Endothelial cell of umbilical vein (primary cell): ENCODE data around the gene ACSS2. TPM values are rescaled to one million over a fixed set of nuclear protein-coding genes. Genes with fewer than 3 reads are reported as not detected.

Experiments
- BruUV-seq: library from RNA; stranded (reverse); fragments of 400-500 nt; replicated peaks from 2 replicates; lab custom pipeline; 2021; lab: Mats Ljungman, UMichigan
- CTCF ChIA-PET: fragments of 300-600, 350-600 bp; sonication (Branson Sonifier 250); formaldehyde crosslinking; loops from one replicate; lab custom pipeline; 2021; ENCODE audit warnings: antibody characterized with exemption, inconsistent platforms; lab: Charles Lee
- POLR2A ChIA-PET: fragments of 300-600, 350-600 bp; sonication (Branson Sonifier 250); formaldehyde crosslinking; loops from one replicate; lab custom pipeline; 2021; ENCODE audit warnings: antibody characterized with exemption, inconsistent platforms; lab: Charles Lee
- DNase-seq: peaks from one replicate; pipeline ENCODE4 v3.0.0-alpha.2; 2011; ENCODE audit warnings: low read depth, low spot score
- FAIRE-seq: peaks from 2 replicates; lab custom pipeline; 2011; peaks lifted over from hg19 to GRCh38; lab: Jason Lieb, UNC
- H2AFZ ChIP-seq: 2 replicates; pipeline ENCODE4 v1.6.0; 2012; ENCODE audit warnings: low read depth, low read length, control low read depth, inconsistent platforms
- H3K27ac ChIP-seq: 2 replicates; pipeline ENCODE4 v1.5.1; 2011; ENCODE audit warnings: low read depth, mild to moderate bottlenecking, control low read depth, low read length, moderate library complexity; ENCODE audit not compliant: insufficient read depth
- H3K27me3 ChIP-seq, 2 experiments: 2 replicates each; pipeline versions ENCODE4 v1.6.0 to v1.6.1; 2011; ENCODE audit warnings: low read length in 2 of 2, mixed read lengths in 1 of 2; ENCODE audit not compliant: control insufficient read depth in 2 of 2, insufficient read depth in 2 of 2
- H3K36me3 ChIP-seq, 2 experiments: 2 replicates in 1 of 2; 3 replicates in 1 of 2; pipeline ENCODE4 v1.5.1; 2011; ENCODE audit warnings: low read length in 2 of 2, mild to moderate bottlenecking in 1 of 2, moderate library complexity in 1 of 2; ENCODE audit not compliant: control insufficient read depth in 2 of 2, insufficient read depth in 2 of 2; ENCODE audit errors: extremely low read depth in 1 of 2
- H3K4me1 ChIP-seq: 3 replicates; pipeline ENCODE4 v1.5.1; 2011; ENCODE audit warnings: mild to moderate bottlenecking, low read length; ENCODE audit not compliant: control insufficient read depth, insufficient read depth; ENCODE audit errors: extremely low read depth
- H3K4me2 ChIP-seq: 2 replicates; pipeline ENCODE4 v1.6.1; 2011; ENCODE audit warnings: low read length, control low read depth, mixed read lengths; ENCODE audit not compliant: insufficient read depth
- H3K4me3 ChIP-seq, 3 experiments: fragments of 200-600 bp in 1 of 3; sonication (generic), shearing (Covaris generic) in 1 of 3; replicated peaks in 1 of 3; 2 replicates each; pipeline ENCODE4 v1.5.1; 2011 to 2016; ENCODE audit warnings: control low read depth in 3 of 3, low read length in 3 of 3, mild to moderate bottlenecking in 2 of 3, inconsistent platforms in 1 of 3, low read depth in 1 of 3, moderate library complexity in 1 of 3; ENCODE audit not compliant: insufficient read depth in 1 of 3
- H3K79me2 ChIP-seq: 2 replicates; pipeline ENCODE4 v1.6.0; 2012; ENCODE audit warnings: low read length, inconsistent platforms; ENCODE audit not compliant: control insufficient read depth, insufficient read depth
- H3K9ac ChIP-seq: replicated peaks from 2 replicates; pipeline ENCODE3; 2011; ENCODE audit warnings: low read length, control low read depth; ENCODE audit not compliant: insufficient read depth; ENCODE audit errors: extremely low read depth
- H3K9me1 ChIP-seq: replicated peaks from 3 replicates; pipeline ENCODE4 v1.6.0; 2011; ENCODE audit warnings: mild to moderate bottlenecking, low read length; ENCODE audit not compliant: control insufficient read depth, insufficient read depth; ENCODE audit errors: extremely low read depth
- H3K9me3 ChIP-seq: replicated peaks from 2 replicates; pipeline ENCODE4 v1.5.1; 2012; ENCODE audit warnings: low read length, inconsistent platforms; ENCODE audit not compliant: control insufficient read depth, insufficient read depth
- H4K20me1 ChIP-seq: replicated peaks from 2 replicates; pipeline ENCODE3; 2011; ENCODE audit warnings: mild to moderate bottlenecking, low read length; ENCODE audit not compliant: control insufficient read depth, insufficient read depth; ENCODE audit errors: extremely low read depth
- EZH2 ChIP-seq: IDR thresholded peaks from 2 replicates; pipeline ENCODE4 v1.6.1; 2012; ENCODE audit warnings: borderline replicate concordance, low read depth, mild to moderate bottlenecking, moderate library complexity, low read length, inconsistent platforms; ENCODE audit not compliant: severe bottlenecking
- FOS ChIP-seq: IDR thresholded peaks from 2 replicates; pipeline ENCODE4 v1.6.1; 2011; ENCODE audit warnings: mild to moderate bottlenecking, low read length, moderate library complexity, borderline replicate concordance; ENCODE audit not compliant: insufficient read depth
- GATA2 ChIP-seq: IDR thresholded peaks from 2 replicates; pipeline ENCODE4 v1.7.0; 2011; ENCODE audit warnings: low read depth, mild to moderate bottlenecking, moderate library complexity, mixed read lengths, low read length; ENCODE audit not compliant: insufficient read length, insufficient read depth
- JUN ChIP-seq: IDR thresholded peaks from 2 replicates; pipeline ENCODE4 v1.6.1; 2011; ENCODE audit warnings: borderline replicate concordance, low read depth; ENCODE audit not compliant: insufficient read length, insufficient read depth
- MYC ChIP-seq: IDR thresholded peaks from one replicate; pipeline ENCODE4 v1.6.1; 2011; ENCODE audit warnings: mild to moderate bottlenecking, low read depth, low read length
- POLR2A ChIP-seq: IDR thresholded peaks from 2 replicates; pipeline ENCODE4 v1.6.1; 2012; ENCODE audit warnings: low read depth, mild to moderate bottlenecking, control low read depth, low read length
- POLR2AphosphoS5 ChIP-seq: IDR thresholded peaks from 2 replicates; pipeline ENCODE4 v1.6.1; 2012; ENCODE audit warnings: low read depth, mild to moderate bottlenecking, control low read depth, low read length, moderate library complexity; ENCODE audit not compliant: insufficient read depth
- dilution Hi-C: fragments of 300-500 bp; cut with MboI; formaldehyde crosslinking; loops from one replicate; pipeline ENCODE4 v1.15.0; 2019; ENCODE audit warnings: low sequenced_read_pairs; ENCODE audit not compliant: extremely low pct_ligation_motif_present
- intact Hi-C: fragments of 100-400 bp; cut with micrococcal nuclease; formaldehyde crosslinking; loops from one replicate; pipeline ENCODE4 v1.10.0; 2022
- polyA plus RNA-seq, 4 experiments: library from polyadenylated mRNA; depleted of rRNA in 3 of 4; stranded (reverse) in 3 of 4; unstranded in 1 of 4; fragments of >200 nt; gene quantifications; 2 replicates each; pipeline versions ENCODE4 v1.2.1 to v1.2.3, GENCODE V29; 2011 to 2012; ENCODE audit warnings: missing spikeins in 1 of 4
- total RNA-seq: library from RNA; stranded (reverse); gene quantifications from 2 replicates; pipeline ENCODE4 v1.2.3, GENCODE V29; 2021
- TF ChIP-seq, protein P1 (sequence below): IDR thresholded peaks from 2 replicates; pipeline ENCODE4 v1.6.1; 2011; ENCODE audit not compliant: insufficient read depth, insufficient read length
- TF ChIP-seq, protein P2 (sequence below), 2 donors: IDR thresholded peaks; 1 replicate in 1 of 2; 2 replicates in 1 of 2; pipeline ENCODE4 v1.5.1; 2011; ENCODE audit warnings: low read length in 2 of 2, mild to moderate bottlenecking in 2 of 2, moderate library complexity in 2 of 2, control low read depth in 1 of 2, inconsistent platforms in 1 of 2, low read depth in 1 of 2; ENCODE audit not compliant: insufficient read depth in 1 of 2; ENCODE audit errors: extremely low read depth in 1 of 2

Gene ACSS2
- total and polyA plus RNA-seq, 2 donors (not counting 3 experiments of a cell fraction or from before 2014, with no cell fraction given), result 40.7 to 42.3 TPM

DNA sequence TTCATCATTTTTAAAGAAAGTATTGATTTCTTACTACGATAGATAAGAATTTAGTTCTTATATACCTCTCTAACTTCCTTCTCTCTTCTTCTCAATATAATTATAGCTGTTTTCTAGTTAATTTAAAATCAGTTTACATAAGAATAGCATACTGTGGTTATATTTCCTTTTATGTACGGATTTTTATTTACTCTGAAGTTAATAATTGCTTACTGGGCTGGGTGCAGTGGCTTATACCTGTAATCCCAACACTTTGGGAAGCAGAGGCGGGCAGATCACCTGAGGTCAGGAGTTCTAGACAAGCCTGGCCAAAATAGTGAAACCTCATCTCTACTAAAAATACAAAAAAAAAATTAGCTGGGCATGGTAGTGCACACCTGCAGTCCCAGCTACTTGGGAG lies 9.7 kb downstream of the ACSS2 start:
- POLR2A ChIA-PET, result interaction anchor here (0.6 kb wide), 1 partner anchor 91 kb away, joined by 4 read pairs; no protein-coding TSS in a partner anchor

DNA sequence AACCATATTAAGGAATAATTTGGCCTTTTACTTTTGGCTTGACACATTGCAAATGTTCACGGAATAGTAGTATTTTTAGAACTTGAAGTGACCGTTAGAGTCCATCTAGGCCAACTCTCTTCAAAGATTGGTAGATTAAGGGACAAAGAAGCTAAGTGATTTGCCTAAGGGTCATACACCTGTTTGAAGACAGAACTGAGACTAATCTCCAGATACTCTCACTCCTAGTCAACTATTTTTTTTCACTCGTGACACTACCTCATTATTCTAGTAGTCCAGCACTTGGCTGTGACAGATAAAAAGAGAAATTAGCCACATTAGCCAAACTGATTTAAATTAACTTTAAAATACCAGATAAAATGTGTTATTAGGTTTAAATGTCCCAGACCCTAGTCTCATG lies 10.6 kb downstream of the ACSS2 start:
- H3K9ac ChIP-seq, result no peak overlapping the region
- DNase-seq, result no peak
- FAIRE-seq, result no peak
- no peaks in the 10 kb centered on the region for H3K79me2 ChIP-seq
- dilution Hi-C loops (no loop called here), intact Hi-C loops (no loop called here)
- ChIA-PET CTCF (interaction anchor here (1.5 kb wide), 1 partner anchor 69 kb away, joined by 3 read pairs; the partner anchor contains the start of genes GSS and MYH7B), POLR2A (no interaction called here)
- H3K9me1 ChIP-seq, result no peaks in the 10 kb centered on the region
- BruUV-seq, result no TSS peak
- H2AFZ ChIP-seq, result no peak overlapping the region
- peaks cover 0 to 6% of the 10 kb centered on the region in 2 experiments for H3K36me3 ChIP-seq
- TF ChIP-seq POLR2AphosphoS5 (no peak), EZH2 (no peak), POLR2A (no peak), MYC (no peak), JUN (no peak), FOS (no peak), GATA2 (no peak)
- TF ChIP-seq, protein P1, sequence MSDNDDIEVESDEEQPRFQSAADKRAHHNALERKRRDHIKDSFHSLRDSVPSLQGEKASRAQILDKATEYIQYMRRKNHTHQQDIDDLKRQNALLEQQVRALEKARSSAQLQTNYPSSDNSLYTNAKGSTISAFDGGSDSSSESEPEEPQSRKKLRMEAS, result no peak
- TF ChIP-seq, protein P2, sequence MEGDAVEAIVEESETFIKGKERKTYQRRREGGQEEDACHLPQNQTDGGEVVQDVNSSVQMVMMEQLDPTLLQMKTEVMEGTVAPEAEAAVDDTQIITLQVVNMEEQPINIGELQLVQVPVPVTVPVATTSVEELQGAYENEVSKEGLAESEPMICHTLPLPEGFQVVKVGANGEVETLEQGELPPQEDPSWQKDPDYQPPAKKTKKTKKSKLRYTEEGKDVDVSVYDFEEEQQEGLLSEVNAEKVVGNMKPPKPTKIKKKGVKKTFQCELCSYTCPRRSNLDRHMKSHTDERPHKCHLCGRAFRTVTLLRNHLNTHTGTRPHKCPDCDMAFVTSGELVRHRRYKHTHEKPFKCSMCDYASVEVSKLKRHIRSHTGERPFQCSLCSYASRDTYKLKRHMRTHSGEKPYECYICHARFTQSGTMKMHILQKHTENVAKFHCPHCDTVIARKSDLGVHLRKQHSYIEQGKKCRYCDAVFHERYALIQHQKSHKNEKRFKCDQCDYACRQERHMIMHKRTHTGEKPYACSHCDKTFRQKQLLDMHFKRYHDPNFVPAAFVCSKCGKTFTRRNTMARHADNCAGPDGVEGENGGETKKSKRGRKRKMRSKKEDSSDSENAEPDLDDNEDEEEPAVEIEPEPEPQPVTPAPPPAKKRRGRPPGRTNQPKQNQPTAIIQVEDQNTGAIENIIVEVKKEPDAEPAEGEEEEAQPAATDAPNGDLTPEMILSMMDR (IDR thresholded peaks at IDR 0.05; ENCODE audit: extremely low read depth in 1 of 2, insufficient read depth in 1 of 2, low read depth in 1 of 2, low read length in 2 of 2), result no peak
- H4K20me1 ChIP-seq, result no peaks in the 10 kb centered on the region
- H3K27me3 ChIP-seq, result no peaks in the 10 kb centered on the region
- peaks cover 3% of the 10 kb centered on the region for H3K4me1 ChIP-seq
- no peaks in the 10 kb centered on the region for H3K9me3 ChIP-seq
- H3K4me3 ChIP-seq, result no peak overlapping the region
- no peak overlapping the region for H3K4me2 ChIP-seq
- no peak overlapping the region for H3K27ac ChIP-seq

More for the DNA sequence above, 9.7 kb downstream of the ACSS2 start:
- no TSS peak for BruUV-seq
- CTCF ChIA-PET, result interaction anchor here (1.5 kb wide), 1 partner anchor 70 kb away, joined by 3 read pairs; the partner anchor contains the start of genes GSS and MYH7B
- H3K4me2 ChIP-seq, result no peak overlapping the region
- TF ChIP-seq, protein P1, result no peak
- no peak for TF ChIP-seq EZH2
- TF ChIP-seq POLR2AphosphoS5, result no peak
- no peak for TF ChIP-seq FOS
- H3K4me3 ChIP-seq, result no peak overlapping the region
- no peaks in the 10 kb centered on the region for H3K9me3 ChIP-seq
- H3K27ac ChIP-seq, result no peak overlapping the region
- H3K79me2 ChIP-seq, result no peaks in the 10 kb centered on the region
- no peaks in the 10 kb centered on the region for H3K9me1 ChIP-seq
- no peaks in the 10 kb centered on the region for H3K27me3 ChIP-seq
- no peak overlapping the region for H3K9ac ChIP-seq
- dilution Hi-C loops (no loop called here), intact Hi-C loops (no loop called here)
- no peak for FAIRE-seq
- H4K20me1 ChIP-seq, result no peaks in the 10 kb centered on the region
- DNase-seq, result no peak
- H3K4me1 ChIP-seq, result peaks cover 3% of the 10 kb centered on the region
- peaks cover 0 to 4% of the 10 kb centered on the region in 2 experiments for H3K36me3 ChIP-seq
- no peak overlapping the region for H2AFZ ChIP-seq
